ENCODE results near the gene TRIP12. TPM values are rescaled to one million over a fixed set of nuclear protein-coding genes. Genes with fewer than 3 reads are reported as not detected.

The TRIP12 gene
- total and polyA plus RNA-seq, 2 of the 13 experiments (the other 11 are each of a cell fraction or from before 2014, with no cell fraction given), result 72.1 to 153 TPM

DNA sequence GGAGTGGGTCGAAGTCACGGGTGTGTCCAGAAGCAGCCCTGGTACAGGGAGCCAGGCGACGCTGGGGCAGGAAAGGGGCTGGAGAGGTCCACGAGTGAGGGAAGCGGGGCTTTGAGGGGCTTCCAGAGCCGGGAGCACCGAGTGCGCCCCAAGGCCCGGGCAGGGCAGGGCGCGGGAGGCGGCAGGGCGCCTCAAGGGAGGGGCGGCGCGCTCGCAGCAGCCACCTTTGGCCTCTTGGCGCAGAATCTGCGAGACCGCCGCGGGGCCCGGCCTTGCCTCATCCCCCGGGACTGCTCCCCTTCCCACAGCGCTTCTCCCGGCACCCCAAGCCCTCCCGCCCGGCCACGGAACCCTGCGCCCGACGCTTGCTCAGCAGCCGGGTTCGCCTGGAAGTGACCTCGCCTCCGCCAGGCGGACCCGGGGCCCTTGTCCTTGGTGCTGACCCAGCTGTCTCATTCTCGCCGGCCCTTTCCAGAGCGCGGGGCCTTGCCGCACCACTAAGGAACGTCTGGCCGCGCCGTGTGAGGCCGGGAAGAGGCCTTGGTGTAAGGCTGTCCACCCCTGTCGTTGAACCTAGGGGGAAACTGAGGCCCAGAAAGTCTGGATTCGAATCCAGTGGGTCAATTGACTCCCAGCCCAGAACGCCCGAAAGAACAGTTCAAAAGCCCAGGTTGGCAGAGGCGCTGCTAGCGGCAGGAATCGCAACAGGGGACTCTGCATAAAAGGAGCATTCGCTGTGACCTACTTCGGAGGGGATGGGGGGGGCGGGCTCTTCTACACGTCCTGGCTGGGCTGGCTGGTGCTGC, 206.9 kb downstream of the TRIP12 start (continued):
- TF ChIP-seq ZNF460 (CRISPR knock-in tag; IDR thresholded peaks at IDR 0.05; ENCODE audit: borderline replicate concordance), result no peak
- TF ChIP-seq SKI (IDR thresholded peaks at IDR 0.05; ENCODE audit: partially characterized antibody), result no peak
- TF ChIP-seq ZBTB42 (CRISPR knock-in tag; IDR thresholded peaks at IDR 0.05), result 0 out of 2 replicates have a peak, but pooled peaks have one; percentile 44
- no peak for TF ChIP-seq PHF21A (CRISPR knock-in tag; IDR thresholded peaks at IDR 0.05)
- no peak for TF ChIP-seq ZNF180 (CRISPR knock-in tag; IDR thresholded peaks at IDR 0.05; ENCODE audit: borderline replicate concordance, low read depth)
- no peak for TF ChIP-seq CENPX (CRISPR knock-in tag; IDR thresholded peaks at IDR 0.05)
- TF ChIP-seq ZNF333 (CRISPR knock-in tag; IDR thresholded peaks at IDR 0.05; ENCODE audit: borderline replicate concordance), result no peak
- peak; percentile 54; the same call in 1 of the 2 replicates for TF ChIP-seq YEATS2 (CRISPR knock-in tag; IDR thresholded peaks at IDR 0.05; ENCODE audit: borderline replicate concordance)
- TF ChIP-seq GTF3A (CRISPR knock-in tag; conservative IDR thresholded peaks at IDR 0.05), result no peak
- peak; percentile 29; the same call in 1 of the 2 replicates for TF ChIP-seq HOXA3 (CRISPR knock-in tag; IDR thresholded peaks at IDR 0.05)
- no peak for TF ChIP-seq MAFF (IDR thresholded peaks at IDR 0.05; ENCODE audit: low read depth, low read length)
- TF ChIP-seq, protein P1, sequence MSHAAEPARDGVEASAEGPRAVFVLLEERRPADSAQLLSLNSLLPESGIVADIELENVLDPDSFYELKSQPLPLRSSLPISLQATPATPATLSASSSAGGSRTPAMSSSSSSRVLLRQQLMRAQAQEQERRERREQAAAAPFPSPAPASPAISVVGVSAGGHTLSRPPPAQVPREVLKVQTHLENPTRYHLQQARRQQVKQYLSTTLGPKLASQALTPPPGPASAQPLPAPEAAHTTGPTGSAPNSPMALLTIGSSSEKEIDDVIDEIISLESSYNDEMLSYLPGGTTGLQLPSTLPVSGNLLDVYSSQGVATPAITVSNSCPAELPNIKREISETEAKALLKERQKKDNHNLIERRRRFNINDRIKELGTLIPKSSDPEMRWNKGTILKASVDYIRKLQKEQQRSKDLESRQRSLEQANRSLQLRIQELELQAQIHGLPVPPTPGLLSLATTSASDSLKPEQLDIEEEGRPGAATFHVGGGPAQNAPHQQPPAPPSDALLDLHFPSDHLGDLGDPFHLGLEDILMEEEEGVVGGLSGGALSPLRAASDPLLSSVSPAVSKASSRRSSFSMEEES (CRISPR knock-in tag; IDR thresholded peaks at IDR 0.05), result peak; percentile 43; the same call in 1 of the 2 replicates
- no peak for TF ChIP-seq GABPA (IDR thresholded peaks at IDR 0.05; ENCODE audit: low read depth, low read length)
- no peak for TF ChIP-seq GABPA (CRISPR knock-in tag; IDR thresholded peaks at IDR 0.05; ENCODE audit: low read depth)
- TF ChIP-seq HOXD1 (CRISPR knock-in tag; IDR thresholded peaks at IDR 0.05), result no peak
- 0 out of 2 replicates have a peak, but pooled peaks have one; percentile 61 for TF ChIP-seq REPIN1 (CRISPR knock-in tag; IDR thresholded peaks at IDR 0.05; ENCODE audit: borderline replicate concordance, low read depth)
- no peak for TF ChIP-seq DNMT1 (CRISPR knock-in tag; IDR thresholded peaks at IDR 0.05)
- TF ChIP-seq, protein P2, sequence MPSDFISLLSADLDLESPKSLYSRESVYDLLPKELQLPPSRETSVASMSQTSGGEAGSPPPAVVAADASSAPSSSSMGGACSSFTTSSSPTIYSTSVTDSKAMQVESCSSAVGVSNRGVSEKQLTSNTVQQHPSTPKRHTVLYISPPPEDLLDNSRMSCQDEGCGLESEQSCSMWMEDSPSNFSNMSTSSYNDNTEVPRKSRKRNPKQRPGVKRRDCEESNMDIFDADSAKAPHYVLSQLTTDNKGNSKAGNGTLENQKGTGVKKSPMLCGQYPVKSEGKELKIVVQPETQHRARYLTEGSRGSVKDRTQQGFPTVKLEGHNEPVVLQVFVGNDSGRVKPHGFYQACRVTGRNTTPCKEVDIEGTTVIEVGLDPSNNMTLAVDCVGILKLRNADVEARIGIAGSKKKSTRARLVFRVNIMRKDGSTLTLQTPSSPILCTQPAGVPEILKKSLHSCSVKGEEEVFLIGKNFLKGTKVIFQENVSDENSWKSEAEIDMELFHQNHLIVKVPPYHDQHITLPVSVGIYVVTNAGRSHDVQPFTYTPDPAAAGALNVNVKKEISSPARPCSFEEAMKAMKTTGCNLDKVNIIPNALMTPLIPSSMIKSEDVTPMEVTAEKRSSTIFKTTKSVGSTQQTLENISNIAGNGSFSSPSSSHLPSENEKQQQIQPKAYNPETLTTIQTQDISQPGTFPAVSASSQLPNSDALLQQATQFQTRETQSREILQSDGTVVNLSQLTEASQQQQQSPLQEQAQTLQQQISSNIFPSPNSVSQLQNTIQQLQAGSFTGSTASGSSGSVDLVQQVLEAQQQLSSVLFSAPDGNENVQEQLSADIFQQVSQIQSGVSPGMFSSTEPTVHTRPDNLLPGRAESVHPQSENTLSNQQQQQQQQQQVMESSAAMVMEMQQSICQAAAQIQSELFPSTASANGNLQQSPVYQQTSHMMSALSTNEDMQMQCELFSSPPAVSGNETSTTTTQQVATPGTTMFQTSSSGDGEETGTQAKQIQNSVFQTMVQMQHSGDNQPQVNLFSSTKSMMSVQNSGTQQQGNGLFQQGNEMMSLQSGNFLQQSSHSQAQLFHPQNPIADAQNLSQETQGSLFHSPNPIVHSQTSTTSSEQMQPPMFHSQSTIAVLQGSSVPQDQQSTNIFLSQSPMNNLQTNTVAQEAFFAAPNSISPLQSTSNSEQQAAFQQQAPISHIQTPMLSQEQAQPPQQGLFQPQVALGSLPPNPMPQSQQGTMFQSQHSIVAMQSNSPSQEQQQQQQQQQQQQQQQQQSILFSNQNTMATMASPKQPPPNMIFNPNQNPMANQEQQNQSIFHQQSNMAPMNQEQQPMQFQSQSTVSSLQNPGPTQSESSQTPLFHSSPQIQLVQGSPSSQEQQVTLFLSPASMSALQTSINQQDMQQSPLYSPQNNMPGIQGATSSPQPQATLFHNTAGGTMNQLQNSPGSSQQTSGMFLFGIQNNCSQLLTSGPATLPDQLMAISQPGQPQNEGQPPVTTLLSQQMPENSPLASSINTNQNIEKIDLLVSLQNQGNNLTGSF (CRISPR knock-in tag; IDR thresholded peaks at IDR 0.05), result peak; percentile 46; the same call in 1 of the 2 replicates
- TF ChIP-seq NFYC (CRISPR knock-in tag; IDR thresholded peaks at IDR 0.05), result no peak
- no peak for TF ChIP-seq RFX3 (CRISPR knock-in tag; IDR thresholded peaks at IDR 0.05)
- TF ChIP-seq MIER2 (CRISPR knock-in tag; IDR thresholded peaks at IDR 0.05), result peak; percentile 98
- TF ChIP-seq ZNF441 (CRISPR knock-in tag; IDR thresholded peaks at IDR 0.05; ENCODE audit: borderline replicate concordance), result peak; percentile 61; the same call in 1 of the 2 replicates
- TF ChIP-seq, protein P3, sequence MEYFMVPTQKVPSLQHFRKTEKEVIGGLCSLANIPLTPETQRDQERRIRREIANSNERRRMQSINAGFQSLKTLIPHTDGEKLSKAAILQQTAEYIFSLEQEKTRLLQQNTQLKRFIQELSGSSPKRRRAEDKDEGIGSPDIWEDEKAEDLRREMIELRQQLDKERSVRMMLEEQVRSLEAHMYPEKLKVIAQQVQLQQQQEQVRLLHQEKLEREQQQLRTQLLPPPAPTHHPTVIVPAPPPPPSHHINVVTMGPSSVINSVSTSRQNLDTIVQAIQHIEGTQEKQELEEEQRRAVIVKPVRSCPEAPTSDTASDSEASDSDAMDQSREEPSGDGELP (IDR thresholded peaks at IDR 0.05; ENCODE audit: borderline replicate concordance, low read depth), result no peak
